Activated T-helper 1 cell treated with Interleukin-2 at 50 U/mL for 16 hours (primary cell): Measurements from ENCODE around the gene KIRREL2.
"Not testable (repeated sequence)": the region's sequence is repeated elsewhere in the genome, so short reads cannot be mapped to it uniquely, and the experiment has no call there.

Experiments
- DNase-seq: peaks from one replicate; pipeline ENCODE4 v3.0.0-alpha.2; 2020; ENCODE audit warnings: low read depth

Gene KIRREL2

DNA sequence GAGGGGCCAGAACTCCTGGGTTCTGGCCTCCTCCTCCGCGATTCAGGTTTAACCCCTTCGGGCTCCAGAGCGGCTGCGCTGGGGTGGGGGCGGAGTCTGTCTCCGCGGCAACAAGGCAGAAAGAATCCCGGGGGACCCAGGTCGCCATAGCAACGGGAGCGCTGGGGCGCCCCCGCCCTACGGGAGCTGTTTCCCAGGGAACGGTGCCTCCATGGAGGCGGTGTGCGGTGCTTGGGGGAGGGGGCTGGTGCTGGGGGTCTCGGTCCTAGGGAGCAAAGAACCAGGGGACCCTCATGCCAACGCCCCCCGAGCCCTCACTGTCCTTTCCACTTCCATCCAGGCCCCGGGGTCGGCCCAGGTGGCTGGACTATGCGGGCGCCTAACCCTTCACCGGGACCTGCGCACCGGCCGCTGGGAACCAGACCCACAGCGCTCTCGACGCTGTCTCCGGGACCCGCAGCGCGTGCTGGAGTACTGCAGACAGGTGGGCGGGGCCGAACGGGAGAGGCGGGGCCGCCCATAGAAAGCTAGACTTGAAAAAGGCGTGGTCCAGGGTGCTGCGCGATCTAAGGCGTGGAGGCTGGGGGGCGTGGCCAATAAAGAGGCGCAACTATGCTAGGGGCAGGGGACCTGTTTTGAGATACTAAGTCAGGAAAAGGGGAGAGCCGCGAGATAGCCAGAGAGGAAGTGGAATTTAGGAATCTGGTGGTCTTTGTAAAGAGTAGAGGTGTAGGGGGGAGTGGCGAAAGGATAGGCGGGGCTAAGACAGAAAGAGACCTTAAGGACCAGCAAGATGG, 12.8 kb downstream of the KIRREL2 start:
- DNase-seq, result peak; percentile 54

DNA sequence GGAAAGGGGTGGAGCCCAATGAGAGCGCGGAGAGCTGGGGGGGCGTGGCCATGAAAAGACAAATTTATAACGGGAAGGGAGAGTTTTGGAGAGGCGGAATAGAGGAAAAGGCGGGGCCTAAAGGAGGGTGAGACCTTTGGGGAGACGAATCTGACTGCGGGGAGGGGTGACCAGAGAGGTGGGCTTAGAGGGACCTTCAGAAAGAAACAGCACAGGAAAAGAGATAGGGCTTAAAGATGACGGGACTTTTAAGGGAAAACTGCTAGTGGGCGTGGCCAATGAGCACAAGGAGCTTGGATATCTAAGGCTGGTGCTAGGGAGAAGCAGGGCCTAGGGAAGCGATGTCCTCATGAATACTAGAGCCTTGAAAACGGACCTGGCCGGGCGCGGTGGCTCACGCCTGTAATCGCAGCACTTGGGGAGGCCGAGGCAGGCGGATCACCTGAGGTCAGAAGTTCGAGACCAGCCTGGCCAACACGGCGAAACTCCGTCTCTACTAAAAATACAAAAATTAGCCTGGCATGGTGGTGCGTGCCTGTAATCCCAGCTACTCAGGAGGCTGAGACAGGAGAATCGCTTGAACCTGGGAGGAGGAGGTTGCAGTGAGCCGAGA, 13.5 kb downstream of the KIRREL2 start:
- DNase-seq, result not testable (repeated sequence)

GRCh38 chr19:35870798-35871197, 14.1 kb downstream of the KIRREL2 start:
- no peak for DNase-seq

DNA sequence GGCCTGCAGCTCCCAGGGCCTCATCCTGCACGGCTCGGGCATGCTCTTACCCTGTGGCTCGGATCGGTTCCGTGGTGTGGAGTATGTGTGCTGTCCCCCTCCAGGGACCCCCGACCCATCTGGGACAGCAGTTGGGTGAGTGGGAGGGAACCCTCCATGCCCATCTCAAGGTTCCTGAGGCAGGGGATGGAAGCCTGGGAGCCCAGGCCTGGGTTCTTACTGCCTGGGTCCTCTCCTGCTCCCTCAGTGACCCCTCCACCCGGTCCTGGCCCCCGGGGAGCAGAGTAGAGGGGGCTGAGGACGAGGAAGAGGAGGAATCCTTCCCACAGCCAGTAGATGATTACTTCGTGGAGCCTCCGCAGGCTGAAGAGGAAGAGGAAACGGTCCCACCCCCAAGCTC, 14.9 kb downstream of the KIRREL2 start:
- DNase-seq, result no peak

DNA sequence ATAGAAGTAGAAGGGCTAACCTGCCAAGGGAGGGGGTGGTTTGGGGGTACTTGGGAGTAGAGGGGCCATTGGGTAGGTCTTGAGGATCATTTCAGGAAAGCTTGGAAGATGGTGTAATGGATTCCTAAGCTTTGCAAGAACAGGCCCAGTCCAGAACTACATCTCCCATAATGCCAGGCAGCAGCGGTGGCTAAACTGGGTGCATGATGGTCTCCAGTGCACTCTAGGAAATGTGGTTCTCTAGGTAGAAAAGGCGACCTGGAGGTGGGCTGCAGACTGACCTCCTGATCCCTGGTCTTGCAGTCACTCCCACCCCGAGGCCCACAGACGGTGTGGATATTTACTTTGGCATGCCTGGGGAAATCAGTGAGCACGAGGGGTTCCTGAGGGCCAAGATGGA, 15.5 kb downstream of the KIRREL2 start:
- DNase-seq, result no peak

GRCh38 chr19:35874392-35874930, 17.8 kb downstream of the KIRREL2 start:
- DNase-seq, result no peak

DNA sequence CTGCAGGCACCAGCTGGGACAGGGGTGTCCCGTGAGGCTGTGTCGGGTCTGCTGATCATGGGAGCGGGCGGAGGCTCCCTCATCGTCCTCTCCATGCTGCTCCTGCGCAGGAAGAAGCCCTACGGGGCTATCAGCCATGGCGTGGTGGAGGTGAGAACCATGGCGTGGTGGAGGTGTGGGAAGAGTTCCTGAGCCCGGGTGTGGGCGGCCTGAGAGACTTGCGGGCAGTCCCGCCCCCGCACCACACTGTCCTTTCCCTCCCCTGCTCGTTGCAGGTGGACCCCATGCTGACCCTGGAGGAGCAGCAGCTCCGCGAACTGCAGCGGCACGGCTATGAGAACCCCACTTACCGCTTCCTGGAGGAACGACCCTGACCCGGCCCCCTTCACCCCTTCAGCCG, 22.4 kb downstream of the KIRREL2 start:
- no peak for DNase-seq

DNA sequence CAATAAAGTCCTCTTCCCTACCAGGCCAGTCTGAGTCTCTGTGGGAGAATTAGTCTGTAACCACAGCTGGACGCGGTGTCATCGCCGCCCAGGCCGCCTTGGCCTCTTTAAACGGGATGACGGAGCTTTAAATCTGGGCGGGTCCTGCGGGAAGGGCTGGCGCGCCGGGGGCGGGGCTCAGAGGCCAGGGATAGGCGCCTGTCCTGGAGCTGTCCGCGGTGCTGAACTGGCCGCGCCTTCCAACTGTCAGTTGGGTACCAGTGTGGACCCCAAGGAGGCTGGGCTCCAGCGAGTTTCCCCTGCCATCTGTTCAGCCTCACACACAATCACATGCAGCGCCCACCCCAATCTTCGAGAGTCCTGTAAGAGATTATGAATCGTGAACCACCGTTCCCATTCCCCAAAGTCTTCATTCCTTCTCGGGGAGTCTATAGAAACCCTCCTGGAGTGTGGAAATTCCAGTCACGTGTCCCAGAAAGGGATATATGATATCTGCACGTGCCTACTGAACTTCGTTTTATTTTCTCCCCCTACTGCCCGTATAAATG, 23.1 kb downstream of the KIRREL2 start:
- DNase-seq, result peak; percentile 52

DNA sequence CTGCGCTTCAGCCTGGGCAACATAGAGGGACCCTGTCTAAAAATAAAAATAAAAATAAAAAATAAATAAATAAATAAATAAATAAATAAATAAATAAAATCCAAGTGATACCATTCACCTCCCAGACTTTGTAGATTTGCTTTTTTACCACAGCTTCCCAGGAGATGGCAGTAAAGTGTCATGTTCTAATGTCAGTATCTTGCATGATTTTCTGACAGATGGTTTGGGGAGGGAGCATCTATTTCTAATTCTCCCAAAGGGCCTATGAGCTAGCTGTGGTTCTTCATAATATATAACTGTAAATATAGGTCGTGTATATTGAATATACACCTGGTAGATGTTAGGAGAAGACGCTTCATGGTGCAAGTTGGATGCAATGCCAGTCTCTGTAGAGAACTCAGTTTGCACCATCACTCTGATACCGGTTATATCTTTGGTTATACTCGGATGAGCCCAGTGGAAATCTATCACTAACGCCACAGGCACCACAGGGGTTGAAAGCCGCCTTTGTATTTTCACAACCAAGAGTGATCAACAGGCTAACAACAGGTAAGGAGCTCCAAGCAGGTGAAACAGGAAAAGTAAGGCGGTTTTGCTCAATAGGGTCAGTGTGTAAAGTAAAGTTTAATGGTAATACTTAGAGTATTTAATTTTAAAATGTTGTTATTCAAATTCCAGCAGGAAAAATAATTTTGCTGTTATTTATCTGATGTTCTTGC, 25.6 kb downstream of the KIRREL2 start:
- no peak for DNase-seq

DNA sequence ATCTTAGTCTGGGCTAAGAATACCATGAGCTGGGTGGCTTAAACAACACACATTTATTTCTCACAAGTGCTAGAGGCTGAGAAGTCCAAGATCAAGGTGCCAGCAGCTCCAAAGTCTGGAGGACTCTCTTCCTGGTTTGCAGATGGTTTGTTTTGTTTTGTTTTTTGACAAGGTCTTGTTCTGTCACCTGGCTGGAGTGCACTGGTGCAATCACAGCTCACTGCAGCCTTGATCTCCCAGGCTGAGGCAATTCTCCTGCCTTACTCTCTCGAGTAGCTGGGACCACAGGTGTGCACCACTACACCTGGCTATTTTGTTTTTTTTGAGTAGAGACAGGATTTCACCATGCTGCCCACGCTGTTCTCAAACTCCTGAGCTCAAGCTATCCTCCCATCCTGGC, 27.2 kb downstream of the KIRREL2 start:
- DNase-seq, result no peak

DNA sequence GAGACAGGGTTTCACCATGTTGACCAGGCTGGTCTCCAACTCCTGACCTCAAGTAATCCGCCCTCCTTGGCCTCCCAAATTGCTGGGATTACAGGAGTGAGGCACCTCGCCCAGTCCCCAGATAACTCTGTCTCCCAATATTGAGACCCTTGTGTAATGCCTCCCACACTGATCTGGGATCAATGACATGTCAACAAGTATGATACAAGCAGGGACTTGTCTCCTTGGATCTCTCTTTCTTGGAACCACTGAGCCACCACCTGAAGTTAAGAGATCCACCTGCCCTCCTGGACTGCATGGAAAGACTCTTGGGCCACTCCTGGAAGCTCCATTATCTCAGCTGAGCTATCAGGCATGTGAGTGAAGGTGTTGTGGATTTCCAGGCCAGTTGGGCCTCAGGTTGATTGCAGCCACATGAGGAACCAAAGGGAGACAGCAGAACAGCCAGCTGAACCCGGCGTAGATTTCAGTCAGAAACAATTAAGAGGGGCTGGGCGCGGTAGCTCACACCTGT, 28.6 kb downstream of the KIRREL2 start:
- DNase-seq, result no peak

DNA sequence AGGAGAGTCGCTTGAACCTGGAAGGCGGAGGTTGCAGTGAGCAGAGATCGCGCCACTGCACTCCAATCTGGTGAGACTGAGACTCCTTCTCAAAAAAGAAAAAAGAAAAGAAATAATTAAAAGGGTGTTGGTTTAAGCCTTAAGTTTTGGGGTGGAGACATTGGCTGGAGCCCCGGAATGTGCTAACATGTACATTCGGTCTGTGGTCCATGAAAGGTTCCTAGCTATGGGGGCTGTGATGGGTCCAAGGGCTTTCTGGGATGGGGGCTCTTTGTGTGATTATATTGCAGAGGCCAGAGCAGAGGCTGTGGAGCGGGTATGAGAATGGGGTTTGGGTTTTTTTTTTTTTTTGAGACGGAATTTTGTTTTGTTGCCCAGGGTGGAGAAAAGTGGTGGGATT, 29.2 kb downstream of the KIRREL2 start:
- DNase-seq, result no peak

DNA sequence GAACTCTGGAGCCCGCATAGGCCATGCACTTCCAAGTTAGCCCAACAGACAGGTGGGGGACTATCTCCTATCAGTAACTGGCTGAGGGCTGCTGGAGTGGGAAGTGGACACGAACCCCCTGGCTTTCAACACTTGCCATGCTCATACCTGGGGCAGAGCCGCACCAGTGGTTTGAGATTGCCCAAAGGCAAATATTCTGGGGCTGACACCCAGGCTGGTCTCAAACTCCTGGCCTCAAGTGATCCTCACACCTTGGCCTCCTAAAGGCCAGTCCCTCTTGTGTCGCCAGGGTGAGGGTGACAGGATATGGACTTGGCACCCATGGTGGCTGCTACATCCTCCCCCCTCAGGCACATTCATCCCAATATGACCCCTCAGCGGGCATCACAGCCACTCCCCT, 30.5 kb downstream of the KIRREL2 start:
- no peak for DNase-seq

- no peak for DNase-seq
Observed at GRCh38 chr19:35888398-35888797, 31.7 kb downstream of the KIRREL2 start.

GRCh38 chr19:35889370-35890112, 32.8 kb downstream of the KIRREL2 start:
- no peak for DNase-seq

DNA sequence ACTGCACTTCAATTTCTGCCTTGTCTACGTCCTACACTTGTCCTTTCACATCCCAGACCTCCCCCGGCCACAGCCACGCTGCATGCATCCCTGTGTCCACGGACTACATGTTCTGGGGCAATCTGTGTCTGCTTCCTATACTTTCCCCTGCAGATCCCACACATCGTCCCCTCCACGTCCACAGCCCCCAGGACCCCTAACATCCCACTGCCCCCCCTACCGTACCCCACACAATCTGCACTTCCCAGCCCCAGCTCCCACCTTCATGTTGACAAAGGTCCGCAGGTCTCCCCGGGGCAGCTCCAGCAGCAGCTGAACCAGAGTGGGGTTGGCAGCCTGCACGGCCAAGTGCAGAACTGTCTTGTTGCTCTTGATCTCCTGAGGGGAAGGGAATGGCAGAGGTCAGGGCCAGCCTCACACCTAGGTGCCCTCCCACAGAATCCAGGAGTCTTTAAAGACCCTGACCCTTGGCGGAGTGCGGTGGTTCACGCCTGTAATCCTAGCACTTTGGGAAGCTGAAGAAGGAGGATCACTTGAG, 33.5 kb downstream of the KIRREL2 start:
- no peak for DNase-seq

DNA sequence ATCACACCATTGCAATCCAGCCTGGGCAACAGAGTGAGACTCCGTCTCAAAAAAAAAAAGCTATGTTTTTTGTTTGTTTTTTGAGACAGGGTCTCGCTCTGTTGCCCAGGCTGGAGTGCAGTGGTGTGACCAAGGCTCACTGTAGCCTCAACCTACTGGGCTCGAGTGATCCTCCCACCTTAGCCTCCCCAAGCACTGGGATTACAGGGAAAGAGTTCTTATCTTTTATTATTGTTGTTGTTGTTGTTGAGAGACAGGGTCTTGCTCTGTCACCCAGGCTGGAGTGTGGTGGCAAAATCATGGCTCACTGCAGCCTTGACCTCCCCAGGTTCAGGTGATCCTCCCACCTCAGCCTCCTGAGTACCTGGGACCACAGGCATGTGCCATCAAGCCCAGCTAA, 35.1 kb downstream of the KIRREL2 start:
- DNase-seq, result not testable (repeated sequence)

DNA sequence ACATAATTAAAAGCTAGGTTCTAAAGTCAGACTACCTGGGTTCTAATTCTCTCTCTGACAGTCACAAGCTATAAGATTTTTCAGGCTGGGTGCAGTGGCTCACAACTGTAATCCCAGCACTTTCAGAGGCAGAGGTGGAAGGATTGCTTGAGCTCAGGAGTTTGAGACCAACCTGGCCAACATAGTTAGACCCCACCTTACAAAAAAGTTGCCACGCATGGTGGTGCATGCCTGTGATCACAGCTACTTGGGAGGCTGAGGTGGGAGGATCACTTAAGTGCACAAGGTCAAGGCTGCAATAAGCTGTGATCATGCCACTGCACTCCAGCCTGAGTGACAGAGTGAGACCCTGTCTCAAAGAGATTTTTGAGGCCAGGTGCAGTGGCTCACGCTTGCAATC, 37.6 kb downstream of the KIRREL2 start:
- DNase-seq, result no peak

- DNase-seq, result no peak
Observed at GRCh38 chr19:35895911-35896642, 39.4 kb downstream of the KIRREL2 start.

DNA sequence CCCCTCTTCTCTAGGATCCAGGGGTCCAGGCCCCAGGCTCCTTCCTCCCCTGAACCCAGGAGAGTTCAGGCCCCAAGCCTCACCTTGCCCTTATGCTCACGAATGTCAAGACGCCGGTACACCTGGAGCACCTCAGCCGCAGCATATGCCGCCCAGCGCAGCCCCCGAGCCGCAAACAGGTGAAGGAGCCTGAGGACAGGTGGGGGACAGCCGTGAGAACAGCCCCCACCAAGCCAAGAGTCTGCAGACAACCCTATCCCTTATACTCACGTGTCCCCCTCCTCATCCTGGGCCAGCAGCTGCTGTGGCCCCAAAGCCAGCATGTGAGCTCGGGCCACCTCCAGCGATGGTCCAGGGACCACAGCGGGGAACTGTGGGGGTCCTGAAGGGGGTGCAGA, 39.9 kb downstream of the KIRREL2 start:
- no peak for DNase-seq
